ENCODE data around the gene REEP3. TPM values are rescaled to one million over a fixed set of nuclear protein-coding genes. Genes with fewer than 3 reads are reported as not detected.
A peak's percentile ranks its signal among the peaks of the same experiment; 100 is the strongest.

The REEP3 gene
- total RNA-seq, 4 donors from 2014 or later = 11.6 to 67.1 (median 44.0) TPM

- H3K27ac ChIP-seq = peak overlapping the region in 1 of 4 donors; percentile 51
- TF ChIP-seq, protein P1, sequence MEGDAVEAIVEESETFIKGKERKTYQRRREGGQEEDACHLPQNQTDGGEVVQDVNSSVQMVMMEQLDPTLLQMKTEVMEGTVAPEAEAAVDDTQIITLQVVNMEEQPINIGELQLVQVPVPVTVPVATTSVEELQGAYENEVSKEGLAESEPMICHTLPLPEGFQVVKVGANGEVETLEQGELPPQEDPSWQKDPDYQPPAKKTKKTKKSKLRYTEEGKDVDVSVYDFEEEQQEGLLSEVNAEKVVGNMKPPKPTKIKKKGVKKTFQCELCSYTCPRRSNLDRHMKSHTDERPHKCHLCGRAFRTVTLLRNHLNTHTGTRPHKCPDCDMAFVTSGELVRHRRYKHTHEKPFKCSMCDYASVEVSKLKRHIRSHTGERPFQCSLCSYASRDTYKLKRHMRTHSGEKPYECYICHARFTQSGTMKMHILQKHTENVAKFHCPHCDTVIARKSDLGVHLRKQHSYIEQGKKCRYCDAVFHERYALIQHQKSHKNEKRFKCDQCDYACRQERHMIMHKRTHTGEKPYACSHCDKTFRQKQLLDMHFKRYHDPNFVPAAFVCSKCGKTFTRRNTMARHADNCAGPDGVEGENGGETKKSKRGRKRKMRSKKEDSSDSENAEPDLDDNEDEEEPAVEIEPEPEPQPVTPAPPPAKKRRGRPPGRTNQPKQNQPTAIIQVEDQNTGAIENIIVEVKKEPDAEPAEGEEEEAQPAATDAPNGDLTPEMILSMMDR (IDR thresholded peaks at IDR 0.05) = no peak
- no peak for TF ChIP-seq POLR2A (IDR thresholded peaks at IDR 0.05)
- H3K27me3 ChIP-seq = no peaks in the 10 kb centered on the region
- H3K4me3 ChIP-seq = no peak overlapping the region
- no peaks in the 10 kb centered on the region for H3K9me3 ChIP-seq
- H3K36me3 ChIP-seq = no peaks in the 10 kb centered on the region
- no peak for DNase-seq
- no peaks in the 10 kb centered on the region for H3K4me1 ChIP-seq
These were observed 123.4 kb downstream of the REEP3 start for GRCh38 chr10:63644418-63645142.

GRCh38 chr10:63645195-63645594, 124.0 kb downstream of the REEP3 start:
- Histone ChIP-seq H3K27me3 (no peaks in the 10 kb centered on the region), H3K9me3 (no peaks in the 10 kb centered on the region), H3K4me1 (no peaks in the 10 kb centered on the region), H3K27ac (peak overlapping the region in 1 of 4 donors; percentile 51), H3K36me3 (no peaks in the 10 kb centered on the region), H3K4me3 (no peak overlapping the region)
- TF ChIP-seq POLR2A (IDR thresholded peaks at IDR 0.05) = no peak
- TF ChIP-seq, protein P1 (IDR thresholded peaks at IDR 0.05) = no peak
- DNase-seq = no peak

- H3K27me3 ChIP-seq = no peaks in the 10 kb centered on the region
- TF ChIP-seq, protein P1 (IDR thresholded peaks at IDR 0.05) = no peak
- TF ChIP-seq POLR2A (IDR thresholded peaks at IDR 0.05) = no peak
- no peak overlapping the region for H3K27ac ChIP-seq
- H3K9me3 ChIP-seq = no peaks in the 10 kb centered on the region
- H3K4me3 ChIP-seq = no peak overlapping the region
- no peaks in the 10 kb centered on the region for H3K36me3 ChIP-seq
- no peaks in the 10 kb centered on the region for H3K4me1 ChIP-seq
- DNase-seq = no peak
These were observed 125.3 kb downstream of the REEP3 start for GRCh38 chr10:63646491-63646890.

DNA sequence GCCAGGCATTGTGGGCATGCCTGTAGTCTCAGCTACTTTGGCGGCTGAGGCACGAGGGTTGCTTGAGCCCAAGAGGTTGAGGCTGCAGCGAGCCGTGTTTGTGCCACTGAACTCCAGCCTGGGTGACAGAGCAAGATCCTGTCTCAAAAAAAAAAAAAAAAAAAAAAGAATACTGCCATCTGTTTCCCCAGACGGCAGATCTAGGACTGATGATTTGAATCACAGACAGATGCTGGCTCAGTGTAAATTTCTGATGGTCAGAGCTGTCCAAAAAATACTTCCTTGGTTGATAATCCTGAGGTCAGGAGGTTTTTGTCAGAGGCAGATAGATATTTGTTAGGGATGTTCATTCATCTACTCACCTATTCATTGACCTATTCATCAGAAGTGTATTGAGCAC, 130.7 kb downstream of the REEP3 start:
- H3K4me3 ChIP-seq = no peak overlapping the region
- no peaks in the 10 kb centered on the region for H3K27me3 ChIP-seq
- DNase-seq = no peak
- no peaks in the 10 kb centered on the region for H3K4me1 ChIP-seq
- TF ChIP-seq, protein P1 (IDR thresholded peaks at IDR 0.05) = no peak
- TF ChIP-seq POLR2A (IDR thresholded peaks at IDR 0.05) = no peak
- H3K27ac ChIP-seq = no peak overlapping the region
- no peaks in the 10 kb centered on the region for H3K9me3 ChIP-seq
- H3K36me3 ChIP-seq = no peaks in the 10 kb centered on the region

DNA sequence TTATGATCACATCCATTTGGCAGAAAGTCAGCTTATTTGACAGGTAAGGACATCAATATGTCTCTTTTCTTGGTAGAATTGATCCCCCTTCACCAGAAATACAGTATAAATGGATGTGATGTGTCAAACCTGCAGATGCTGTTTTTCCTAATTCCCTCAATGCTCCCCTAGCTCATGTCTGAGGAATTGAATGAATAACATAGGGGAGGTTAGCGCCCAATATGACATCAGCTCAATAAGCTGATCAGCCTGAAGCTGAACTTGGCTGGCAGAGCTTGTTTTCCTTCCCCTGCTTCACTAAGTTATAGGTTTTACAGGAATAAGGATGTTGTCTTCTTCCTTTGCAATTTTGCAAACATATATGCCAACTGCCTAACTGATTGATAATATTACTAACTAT, 132.5 kb downstream of the REEP3 start:
- Histone ChIP-seq H3K9me3 (no peaks in the 10 kb centered on the region), H3K27me3 (no peaks in the 10 kb centered on the region), H3K4me1 (no peaks in the 10 kb centered on the region), H3K36me3 (no peaks in the 10 kb centered on the region), H3K4me3 (no peak overlapping the region), H3K27ac (no peak overlapping the region)
- DNase-seq = no peak
- TF ChIP-seq, protein P1 (IDR thresholded peaks at IDR 0.05) = no peak
- no peak for TF ChIP-seq POLR2A (IDR thresholded peaks at IDR 0.05)

Measured in Peyer's patch (tissue), 4 donors.